BLaER1 (cell line): ENCODE data around the gene PATL1.
"Not testable (repeated sequence)": the region's sequence is repeated elsewhere in the genome, so short reads cannot be mapped to it uniquely, and the experiment has no call there.

Experiments
- H3K27ac ChIP-seq: shearing (Covaris generic); formaldehyde crosslinking; 2 replicates; pipeline ENCODE4 v1.8.1; 2022
- H3K27me3 ChIP-seq: shearing (Covaris generic); formaldehyde crosslinking; 2 replicates; pipeline ENCODE4 v1.8.1; 2022
- H3K36me3 ChIP-seq: shearing (Covaris generic); formaldehyde crosslinking; 2 replicates; pipeline ENCODE4 v1.8.1; 2022
- H3K4me1 ChIP-seq: shearing (Covaris generic); formaldehyde crosslinking; 2 replicates; pipeline ENCODE4 v1.8.1; 2022
- H3K4me2 ChIP-seq: shearing (Covaris generic); formaldehyde crosslinking; 2 replicates; pipeline ENCODE4 v1.8.1; 2022
- H3K4me3 ChIP-seq: shearing (Covaris generic); formaldehyde crosslinking; 2 replicates; pipeline ENCODE4 v1.8.1; 2022
- H3K9ac ChIP-seq: shearing (Covaris generic); formaldehyde crosslinking; 2 replicates; pipeline ENCODE4 v1.8.1; 2022
- H3K9me3 ChIP-seq: shearing (Covaris generic); formaldehyde crosslinking; 2 replicates; pipeline ENCODE4 v1.8.1; 2022
- H4K20me1 ChIP-seq: shearing (Covaris generic); formaldehyde crosslinking; 2 replicates; pipeline ENCODE4 v1.8.1; 2022
- Cebpa-rat ChIP-seq: shearing (Covaris generic); IDR thresholded peaks from 2 replicates; pipeline ENCODE4 v1.8.1; 2022

The PATL1 gene

DNA sequence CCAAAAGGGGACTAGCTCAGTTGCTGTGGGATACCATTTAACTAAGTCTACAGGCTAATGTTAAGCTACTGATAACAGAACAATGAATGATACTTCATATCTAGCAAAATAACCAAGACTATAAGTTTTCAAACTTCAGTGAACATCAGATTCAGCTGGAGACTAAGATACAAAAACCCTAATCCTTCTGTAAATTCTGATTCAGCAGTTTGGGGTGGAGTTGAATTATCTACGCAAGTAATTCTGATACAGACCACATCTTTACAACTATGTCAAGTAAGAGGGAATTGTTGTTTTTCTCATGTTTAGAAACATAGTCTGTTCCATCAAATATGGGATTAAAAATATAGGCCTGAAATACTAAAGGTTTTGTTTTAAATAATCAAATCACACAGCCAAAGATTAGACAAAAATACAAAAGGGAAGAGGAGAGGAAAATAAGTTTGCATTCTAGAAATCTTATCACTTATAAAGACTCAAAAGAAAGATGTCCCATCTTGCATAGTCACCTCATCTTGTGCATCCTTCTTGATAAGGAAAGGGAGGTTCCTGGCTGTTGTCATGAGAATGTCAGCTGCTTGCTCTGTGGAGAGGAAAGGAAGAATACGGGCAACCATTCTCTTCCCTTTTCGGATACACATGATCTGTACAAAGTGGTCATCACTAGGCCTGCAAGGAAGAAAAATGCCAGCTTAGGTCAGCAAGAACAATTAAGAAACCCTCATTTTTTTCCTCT lies 21.4 kb downstream of the PATL1 start:
- H3K9ac ChIP-seq, result no peak overlapping the region
- H3K36me3 ChIP-seq, result peaks cover 96% of the 10 kb centered on the region
- no peaks in the 10 kb centered on the region for H3K4me1 ChIP-seq
- no peak overlapping the region for H3K27ac ChIP-seq
- no peaks in the 10 kb centered on the region for H3K9me3 ChIP-seq
- no peak for TF ChIP-seq Cebpa-rat
- no peak overlapping the region for H3K4me3 ChIP-seq
- H4K20me1 ChIP-seq, result no peaks in the 10 kb centered on the region
- H3K4me2 ChIP-seq, result no peak overlapping the region
- H3K27me3 ChIP-seq, result no peaks in the 10 kb centered on the region

DNA sequence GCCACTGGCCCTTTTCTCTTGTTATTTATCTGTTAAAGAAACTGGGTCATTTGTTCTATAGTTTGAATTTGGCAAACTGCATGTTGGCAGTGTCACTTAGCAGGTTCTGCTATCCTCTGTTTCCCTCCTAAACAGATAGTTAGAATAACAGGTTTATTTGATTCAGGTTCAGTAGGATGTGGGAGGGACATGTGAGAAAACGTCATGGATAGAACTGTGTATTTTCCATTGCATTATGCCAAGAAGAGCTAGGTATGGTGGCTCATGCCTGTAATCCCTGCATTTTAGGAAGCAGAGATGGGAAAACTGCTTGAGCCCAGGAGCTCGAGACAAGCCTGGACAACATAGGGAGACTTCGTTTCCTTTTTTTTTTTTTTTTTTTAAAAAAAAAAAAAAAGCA lies 24.3 kb downstream of the PATL1 start:
- H3K4me2 ChIP-seq, result no peak overlapping the region
- no peak overlapping the region for H3K9ac ChIP-seq
- no peaks in the 10 kb centered on the region for H3K27me3 ChIP-seq
- no peak overlapping the region for H3K27ac ChIP-seq
- no peaks in the 10 kb centered on the region for H3K9me3 ChIP-seq
- no peaks in the 10 kb centered on the region for H3K4me1 ChIP-seq
- no peak overlapping the region for H3K4me3 ChIP-seq
- H3K36me3 ChIP-seq, result peaks cover 96% of the 10 kb centered on the region
- no peaks in the 10 kb centered on the region for H4K20me1 ChIP-seq
- TF ChIP-seq Cebpa-rat, result no peak

DNA sequence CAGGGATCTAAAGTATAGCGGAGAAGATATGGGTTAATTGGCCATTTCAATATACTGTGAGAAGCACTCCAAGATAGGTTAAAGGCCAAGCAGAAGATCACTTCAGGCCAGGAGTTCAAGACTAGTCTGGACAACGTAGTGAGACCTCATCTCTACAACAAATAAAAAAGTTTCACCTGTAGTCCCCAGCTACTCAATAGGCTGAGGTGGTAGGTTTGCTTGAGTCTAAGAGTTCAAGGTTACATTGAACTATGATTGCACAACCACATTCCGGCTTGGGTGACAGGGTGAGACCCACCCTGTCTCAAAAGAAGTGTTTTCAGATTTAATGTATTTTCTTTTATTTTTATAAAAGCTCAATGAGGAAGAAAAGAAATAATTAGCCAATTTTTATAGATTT lies 25.4 kb downstream of the PATL1 start:
- no peak; the same call in 1 of the 2 replicates for TF ChIP-seq Cebpa-rat
- Histone ChIP-seq H3K9ac (no peak overlapping the region), H3K36me3 (peaks cover 96% of the 10 kb centered on the region), H4K20me1 (no peaks in the 10 kb centered on the region), H3K4me1 (no peaks in the 10 kb centered on the region), H3K4me2 (no peak overlapping the region), H3K27me3 (no peaks in the 10 kb centered on the region), H3K27ac (no peak overlapping the region), H3K9me3 (no peaks in the 10 kb centered on the region), H3K4me3 (no peak overlapping the region)

DNA sequence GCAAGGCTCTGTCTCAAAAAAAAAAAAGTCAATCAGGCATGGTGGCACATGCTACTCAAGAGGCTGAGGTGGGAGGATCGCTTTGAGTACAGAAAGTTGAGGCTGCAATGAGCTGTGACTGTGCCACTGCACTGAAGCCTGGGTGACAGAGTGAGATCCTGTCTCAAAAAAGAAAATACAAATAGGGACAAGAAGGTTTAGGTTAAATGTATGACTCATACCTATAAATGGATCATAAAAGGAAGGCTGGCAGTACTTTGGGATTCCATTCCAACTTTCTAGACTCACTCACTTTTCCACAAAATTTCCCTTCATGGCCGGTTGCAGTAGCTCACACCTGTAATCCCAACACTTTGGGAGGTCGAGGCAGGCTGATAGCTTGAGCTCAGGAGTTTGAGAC lies 27.7 kb downstream of the PATL1 start:
- H3K9me3 ChIP-seq, result no peaks in the 10 kb centered on the region
- H3K4me3 ChIP-seq, result no peak overlapping the region
- TF ChIP-seq Cebpa-rat, result no peak
- no peak overlapping the region for H3K4me2 ChIP-seq
- peaks cover 94% of the 10 kb centered on the region for H3K36me3 ChIP-seq
- no peaks in the 10 kb centered on the region for H3K4me1 ChIP-seq
- no peaks in the 10 kb centered on the region for H3K27me3 ChIP-seq
- H3K9ac ChIP-seq, result no peak overlapping the region
- H3K27ac ChIP-seq, result no peak overlapping the region
- H4K20me1 ChIP-seq, result no peaks in the 10 kb centered on the region

DNA sequence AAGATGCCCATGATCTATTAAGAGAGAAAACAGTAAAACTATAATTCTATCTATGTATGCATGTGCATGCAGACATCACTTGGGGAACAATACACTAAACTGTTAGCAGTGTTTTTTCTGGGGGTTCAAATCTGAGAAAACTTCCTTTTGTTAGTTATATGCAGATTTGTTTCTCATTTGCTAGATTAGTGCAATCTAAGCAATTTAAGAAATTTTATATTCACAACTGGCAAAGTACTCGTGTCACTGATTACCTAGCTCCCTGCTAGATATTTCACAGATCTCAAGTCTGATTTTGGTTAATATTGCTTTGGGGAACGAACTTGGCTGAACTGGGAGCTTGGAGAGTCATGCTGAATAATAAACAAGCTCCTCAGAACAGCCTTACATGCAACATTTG lies 38.3 kb downstream of the PATL1 start:
- no peak overlapping the region for H3K4me2 ChIP-seq

DNA sequence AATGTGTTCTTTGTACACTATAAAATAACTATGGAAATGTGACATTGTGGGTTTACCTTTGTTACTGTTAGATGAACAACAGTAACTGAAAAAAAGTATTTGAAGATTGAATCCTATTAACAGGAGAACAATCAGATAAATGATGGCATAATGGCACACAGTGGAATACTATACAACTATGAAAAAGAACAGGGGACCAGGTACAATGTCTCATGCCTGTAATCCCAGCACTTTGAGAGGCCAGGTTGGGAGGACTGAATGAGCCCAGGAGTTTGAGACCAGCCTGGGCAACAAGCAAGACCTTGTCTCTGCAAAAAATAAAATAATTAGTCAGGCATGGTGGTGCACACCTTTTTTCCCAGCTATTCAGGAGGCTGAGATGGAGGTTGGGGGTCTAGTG lies 38.8 kb downstream of the PATL1 start:
- Histone ChIP-seq H3K4me2 (no peak overlapping the region), H3K9me3 (no peaks in the 10 kb centered on the region), H3K36me3 (peaks cover 24% of the 10 kb centered on the region), H3K9ac (no peak overlapping the region), H3K4me1 (no peaks in the 10 kb centered on the region), H4K20me1 (no peaks in the 10 kb centered on the region), H3K27me3 (no peaks in the 10 kb centered on the region), H3K27ac (no peak overlapping the region), H3K4me3 (no peak overlapping the region)
- no peak for TF ChIP-seq Cebpa-rat

More for the DNA sequence above, 38.3 kb downstream of the PATL1 start:
- no peak overlapping the region for H3K4me3 ChIP-seq
- H3K9me3 ChIP-seq, result no peaks in the 10 kb centered on the region
- TF ChIP-seq Cebpa-rat, result no peak
- peaks cover 29% of the 10 kb centered on the region for H3K36me3 ChIP-seq
- no peak overlapping the region for H3K9ac ChIP-seq
- H4K20me1 ChIP-seq, result no peaks in the 10 kb centered on the region
- no peaks in the 10 kb centered on the region for H3K4me1 ChIP-seq
- no peak overlapping the region for H3K27ac ChIP-seq
- no peaks in the 10 kb centered on the region for H3K27me3 ChIP-seq

DNA sequence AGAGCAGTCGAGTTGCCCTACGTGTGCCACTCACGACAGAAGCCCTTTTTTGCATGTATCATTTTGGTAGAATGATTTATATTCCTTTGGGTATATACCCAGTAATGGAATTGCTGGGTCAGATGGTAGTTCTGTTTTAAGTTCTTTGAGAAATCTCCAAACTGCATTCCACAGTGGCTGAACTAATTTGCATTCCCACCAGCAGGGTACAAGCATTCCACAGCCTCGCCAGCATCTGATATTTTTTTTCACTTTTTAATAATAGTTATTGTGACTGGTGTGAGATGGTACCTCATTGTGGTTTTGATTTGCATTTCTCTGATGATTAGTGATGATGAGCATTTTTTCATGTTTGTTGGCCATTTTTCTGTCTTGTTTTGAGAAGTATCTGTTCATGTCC lies 41.9 kb downstream of the PATL1 start:
- H3K9ac ChIP-seq, H3K4me1 ChIP-seq, H3K9me3 ChIP-seq, H3K27me3 ChIP-seq, H3K4me2 ChIP-seq, H3K27ac ChIP-seq, H3K4me3 ChIP-seq, H4K20me1 ChIP-seq: not testable (repeated sequence)
- peaks cover 19% of the 10 kb centered on the region for H3K36me3 ChIP-seq

DNA sequence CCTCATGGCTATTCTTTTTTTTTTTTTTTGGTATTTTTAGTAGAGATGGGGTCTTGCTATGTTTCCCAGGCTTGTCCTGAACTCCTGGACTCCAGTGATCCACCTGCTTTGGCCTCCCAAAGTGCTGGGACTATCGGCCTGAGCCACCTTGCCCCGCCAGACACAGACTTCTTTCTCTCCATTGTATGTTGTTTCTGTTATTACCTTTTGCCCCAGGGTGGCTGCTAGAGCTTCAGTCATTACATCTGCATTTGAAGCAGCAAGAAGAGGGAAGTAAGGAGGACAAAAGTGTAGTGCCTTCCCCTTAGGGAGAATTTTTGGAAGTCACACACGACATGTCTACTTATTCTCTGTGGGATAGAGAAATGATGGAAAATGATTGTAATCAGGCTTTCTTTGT lies 43.1 kb downstream of the PATL1 start:
- Histone ChIP-seq H3K4me2 (no peak overlapping the region), H3K4me3 (no peak overlapping the region), H3K9me3 (no peaks in the 10 kb centered on the region), H3K27ac (no peak overlapping the region), H3K9ac (no peak overlapping the region), H3K27me3 (no peaks in the 10 kb centered on the region), H3K36me3 (peaks cover 13% of the 10 kb centered on the region), H4K20me1 (no peaks in the 10 kb centered on the region), H3K4me1 (no peaks in the 10 kb centered on the region)
- no peak for TF ChIP-seq Cebpa-rat

DNA sequence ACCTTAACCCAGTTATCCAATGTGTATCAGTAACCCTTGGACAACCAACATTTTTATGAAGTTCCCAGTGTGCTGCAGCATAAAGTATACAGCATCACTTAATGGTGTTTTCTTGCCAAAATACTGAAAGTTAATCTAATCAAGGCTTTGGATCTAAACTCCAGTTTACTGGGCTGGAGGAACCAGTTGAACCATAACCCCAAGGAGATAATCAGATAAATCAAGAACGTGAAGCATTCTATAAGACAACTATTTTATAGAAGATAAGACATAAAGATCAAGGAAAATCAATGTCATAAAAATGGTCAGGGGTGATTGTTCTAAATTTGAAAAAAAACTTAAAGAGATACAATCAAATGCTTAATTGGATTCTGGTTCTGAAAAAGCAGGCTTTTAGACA lies 51.0 kb downstream of the PATL1 start:
- H3K36me3 ChIP-seq, result 0 out of 2 replicates have a peak, but pooled peaks cover 2% of the 10 kb centered on the region
- no peak overlapping the region for H3K4me3 ChIP-seq
- H3K9ac ChIP-seq, result no peak overlapping the region
- no peak overlapping the region for H3K27ac ChIP-seq
- H3K9me3 ChIP-seq, result no peaks in the 10 kb centered on the region
- H3K27me3 ChIP-seq, result no peaks in the 10 kb centered on the region
- no peak for TF ChIP-seq Cebpa-rat
- peaks cover 25% of the 10 kb centered on the region for H4K20me1 ChIP-seq
- no peak overlapping the region for H3K4me2 ChIP-seq
- peaks cover 28% of the 10 kb centered on the region for H3K4me1 ChIP-seq

DNA sequence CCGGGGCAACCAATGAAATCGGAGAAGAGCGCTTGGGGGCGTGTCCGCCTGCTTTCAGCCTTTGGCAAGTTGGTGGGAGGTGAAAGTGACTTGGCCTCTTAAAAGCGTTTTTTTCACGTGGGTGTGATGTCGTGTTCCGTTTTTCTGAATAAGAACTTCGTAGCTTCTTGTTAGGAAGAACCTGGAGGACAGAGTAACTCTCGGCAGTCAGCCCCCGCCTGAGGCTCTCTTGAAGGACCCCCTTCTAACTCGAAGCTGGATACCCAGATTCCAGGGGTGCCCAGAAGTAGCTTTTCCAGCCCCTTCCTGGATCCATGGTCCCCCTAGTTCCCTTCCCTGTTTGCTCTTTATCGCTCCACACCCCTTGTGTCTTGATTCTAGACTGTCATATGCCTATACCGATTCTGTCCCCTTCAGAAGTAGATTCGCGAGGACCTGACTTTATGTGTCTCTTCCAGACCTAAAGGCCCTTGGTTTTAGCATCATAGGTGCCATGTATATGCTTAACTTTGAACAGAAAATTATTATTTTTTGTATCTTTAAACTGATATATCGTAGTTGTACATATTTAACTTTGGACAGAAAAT lies 52.3 kb downstream of the PATL1 start:
- H3K4me2 ChIP-seq, result peak overlapping the region; percentile 91
- no peaks in the 10 kb centered on the region for H3K27me3 ChIP-seq
- peak overlapping the region; percentile 64 for H3K9ac ChIP-seq
- H3K36me3 ChIP-seq, result 0 out of 2 replicates have a peak, but pooled peaks cover 16% of the 10 kb centered on the region
- H3K4me1 ChIP-seq, result peaks cover 42% of the 10 kb centered on the region
- no peaks in the 10 kb centered on the region for H3K9me3 ChIP-seq
- H4K20me1 ChIP-seq, result peaks cover 38% of the 10 kb centered on the region
- TF ChIP-seq Cebpa-rat, result no peak
- H3K4me3 ChIP-seq, result peak overlapping the region; percentile 63
- H3K27ac ChIP-seq, result peak overlapping the region; percentile 74
